Adrenal gland (tissue), 5 donors: ENCODE results near the gene C10orf90.

Experiments
- POLR2A ChIP-seq, 2 donors: fragments of 450-650 bp; IDR thresholded peaks; one replicate each; pipeline ENCODE4 v1.6.1; 2017; ENCODE audit warnings: antibody characterized with exemption in 2 of 2, mild to moderate bottlenecking in 2 of 2, moderate library complexity in 1 of 2
- TF ChIP-seq, protein P1 (sequence below), 6 experiments: fragments of 450-650 bp in 4 of 6; fragments of 200-600 bp in 2 of 6; sonication (generic) in 1 of 6; IDR thresholded peaks; 1 replicate in 5 of 6; 2 replicates in 1 of 6; pipeline versions ENCODE4 v1.5.1 to v1.8.0; 2016 to 2021; ENCODE audit warnings: antibody characterized with exemption in 6 of 6, mild to moderate bottlenecking in 2 of 6, moderate library complexity in 1 of 6
- donor health status: DM: no; HTN: no; CAD: no.

DNA sequence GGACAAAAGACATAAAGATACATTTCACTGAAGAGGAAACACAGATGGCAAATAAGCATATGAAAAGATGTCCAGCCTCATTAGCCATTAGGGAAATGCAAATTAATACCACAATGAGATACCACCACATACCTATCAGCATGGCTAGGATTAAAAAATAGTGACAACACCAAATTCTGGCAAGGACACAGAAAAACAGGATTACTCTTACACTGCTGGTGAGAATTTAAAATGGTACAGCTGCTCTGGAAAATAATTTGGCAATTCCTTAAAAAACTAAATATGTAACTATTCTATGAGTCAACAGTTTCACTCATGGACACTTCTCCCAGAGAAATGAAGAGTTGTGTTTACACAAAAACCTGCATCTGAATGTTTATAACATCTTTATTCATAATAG, 121.1 kb downstream of the C10orf90 start:
- TF ChIP-seq, protein P1, sequence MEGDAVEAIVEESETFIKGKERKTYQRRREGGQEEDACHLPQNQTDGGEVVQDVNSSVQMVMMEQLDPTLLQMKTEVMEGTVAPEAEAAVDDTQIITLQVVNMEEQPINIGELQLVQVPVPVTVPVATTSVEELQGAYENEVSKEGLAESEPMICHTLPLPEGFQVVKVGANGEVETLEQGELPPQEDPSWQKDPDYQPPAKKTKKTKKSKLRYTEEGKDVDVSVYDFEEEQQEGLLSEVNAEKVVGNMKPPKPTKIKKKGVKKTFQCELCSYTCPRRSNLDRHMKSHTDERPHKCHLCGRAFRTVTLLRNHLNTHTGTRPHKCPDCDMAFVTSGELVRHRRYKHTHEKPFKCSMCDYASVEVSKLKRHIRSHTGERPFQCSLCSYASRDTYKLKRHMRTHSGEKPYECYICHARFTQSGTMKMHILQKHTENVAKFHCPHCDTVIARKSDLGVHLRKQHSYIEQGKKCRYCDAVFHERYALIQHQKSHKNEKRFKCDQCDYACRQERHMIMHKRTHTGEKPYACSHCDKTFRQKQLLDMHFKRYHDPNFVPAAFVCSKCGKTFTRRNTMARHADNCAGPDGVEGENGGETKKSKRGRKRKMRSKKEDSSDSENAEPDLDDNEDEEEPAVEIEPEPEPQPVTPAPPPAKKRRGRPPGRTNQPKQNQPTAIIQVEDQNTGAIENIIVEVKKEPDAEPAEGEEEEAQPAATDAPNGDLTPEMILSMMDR (IDR thresholded peaks at IDR 0.05), result no peak
- TF ChIP-seq POLR2A (IDR thresholded peaks at IDR 0.05), result no peak
